Right forelimb (tissue), 1 donor: ENCODE data around the gene HELT.

ENCODE experiments used
- DNase-seq: peaks from one replicate; pipeline ENCODE4 v3.0.0-alpha.2; 2018

HELT gene

DNA sequence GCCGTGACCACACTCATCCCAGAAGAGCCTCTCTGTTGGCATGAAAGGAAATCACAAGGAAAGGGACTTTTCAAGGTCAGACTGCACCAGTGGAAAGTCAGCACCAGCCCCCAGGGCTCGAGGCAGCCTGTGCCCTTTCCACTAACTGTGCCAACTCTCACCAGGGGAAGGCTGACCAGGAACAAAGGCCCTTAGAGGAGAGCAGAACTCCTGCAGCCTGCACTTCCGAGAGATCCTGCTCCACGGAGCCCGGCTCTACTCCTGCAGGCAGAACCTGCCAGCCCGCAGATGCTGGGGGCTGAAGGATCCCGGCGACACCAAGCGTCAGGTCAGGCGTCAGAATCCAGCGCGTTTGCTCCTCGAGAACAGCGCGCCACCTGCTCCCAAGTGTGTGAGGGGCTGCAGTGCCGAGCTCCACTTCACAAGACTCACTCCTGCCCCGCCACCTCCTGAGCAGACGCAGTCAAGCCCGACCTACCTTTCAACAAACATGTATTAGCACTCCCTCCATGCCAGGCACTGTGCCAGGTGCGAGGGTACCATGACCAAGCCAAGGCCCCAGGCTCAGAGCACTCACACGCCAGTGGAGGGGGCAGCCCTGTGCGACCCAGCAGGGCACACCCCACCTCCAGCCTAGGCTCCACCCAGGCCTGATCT is 13.6 kb upstream of the HELT start:
- DNase-seq: no peak

GRCh38 chr4:185005219-185005819 is 13.0 kb upstream of the HELT start:
- peak; percentile 87 for DNase-seq

DNA sequence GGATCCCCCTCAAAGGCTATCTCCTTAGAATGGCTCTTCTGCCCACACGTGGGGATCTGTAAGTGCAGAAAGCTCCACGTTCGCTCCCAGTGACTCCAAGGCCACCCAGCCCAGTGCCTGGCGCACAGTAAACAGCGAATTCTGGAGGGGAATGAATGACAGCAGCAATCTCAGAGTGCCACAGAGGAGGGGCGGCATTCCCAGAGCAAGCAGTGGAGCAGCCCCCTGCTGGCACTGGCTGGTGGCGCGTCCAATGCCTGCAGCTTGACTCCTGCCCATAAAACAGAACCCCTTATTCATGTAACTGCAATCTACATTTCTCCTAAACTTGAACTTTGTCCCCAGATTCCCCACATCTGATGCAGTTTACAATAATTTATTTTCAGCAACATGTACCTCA is 6.9 kb upstream of the HELT start:
- no peak for DNase-seq

- DNase-seq: no peak
Measured at GRCh38 chr4:185013417-185014125, 4.7 kb upstream of the HELT start.

GRCh38 chr4:185015108-185015507 is 3.2 kb upstream of the HELT start:
- DNase-seq: no peak

GRCh38 chr4:185016101-185016940 is 2.0 kb upstream of the HELT start:
- DNase-seq: no peak

- DNase-seq: no peak
Measured at GRCh38 chr4:185016946-185017758, 1.1 kb upstream of the HELT start.

DNA sequence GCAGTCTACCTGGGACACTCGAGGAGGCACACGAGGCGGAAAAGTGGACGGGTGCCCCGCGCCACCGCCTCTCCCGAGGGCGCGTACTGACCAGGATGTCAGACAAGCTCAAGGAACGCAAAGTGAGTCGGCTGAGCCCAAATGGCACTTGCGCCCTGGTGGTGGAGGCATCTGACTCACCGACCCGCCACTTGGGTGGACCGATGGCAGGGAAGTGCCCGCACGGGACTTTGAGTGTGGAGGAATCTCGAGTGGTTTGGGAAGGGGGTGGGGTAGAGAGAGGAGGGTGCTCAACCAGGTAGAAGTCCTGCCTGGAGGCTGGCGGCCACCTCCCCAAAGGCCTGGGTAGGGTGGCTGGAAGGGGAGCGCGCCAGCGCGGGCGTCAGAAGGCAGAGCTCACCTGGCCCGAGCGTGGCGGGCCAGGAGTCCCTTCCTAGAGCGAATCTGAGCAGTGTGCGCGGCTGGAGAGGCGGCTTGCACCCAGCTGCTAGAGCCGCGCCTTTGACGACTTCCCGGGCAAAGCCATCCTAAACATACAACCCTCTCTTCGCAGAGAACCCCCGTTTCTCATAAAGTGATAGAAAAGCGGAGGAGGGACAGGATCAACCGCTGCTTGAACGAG is 655 bp downstream of the HELT start:
- DNase-seq: no peak

- DNase-seq: no peak
Measured at GRCh38 chr4:185019456-185020292, 1.4 kb downstream of the HELT start.

- DNase-seq: no peak
Measured at GRCh38 chr4:185020293-185020808, 2.1 kb downstream of the HELT start.

DNA sequence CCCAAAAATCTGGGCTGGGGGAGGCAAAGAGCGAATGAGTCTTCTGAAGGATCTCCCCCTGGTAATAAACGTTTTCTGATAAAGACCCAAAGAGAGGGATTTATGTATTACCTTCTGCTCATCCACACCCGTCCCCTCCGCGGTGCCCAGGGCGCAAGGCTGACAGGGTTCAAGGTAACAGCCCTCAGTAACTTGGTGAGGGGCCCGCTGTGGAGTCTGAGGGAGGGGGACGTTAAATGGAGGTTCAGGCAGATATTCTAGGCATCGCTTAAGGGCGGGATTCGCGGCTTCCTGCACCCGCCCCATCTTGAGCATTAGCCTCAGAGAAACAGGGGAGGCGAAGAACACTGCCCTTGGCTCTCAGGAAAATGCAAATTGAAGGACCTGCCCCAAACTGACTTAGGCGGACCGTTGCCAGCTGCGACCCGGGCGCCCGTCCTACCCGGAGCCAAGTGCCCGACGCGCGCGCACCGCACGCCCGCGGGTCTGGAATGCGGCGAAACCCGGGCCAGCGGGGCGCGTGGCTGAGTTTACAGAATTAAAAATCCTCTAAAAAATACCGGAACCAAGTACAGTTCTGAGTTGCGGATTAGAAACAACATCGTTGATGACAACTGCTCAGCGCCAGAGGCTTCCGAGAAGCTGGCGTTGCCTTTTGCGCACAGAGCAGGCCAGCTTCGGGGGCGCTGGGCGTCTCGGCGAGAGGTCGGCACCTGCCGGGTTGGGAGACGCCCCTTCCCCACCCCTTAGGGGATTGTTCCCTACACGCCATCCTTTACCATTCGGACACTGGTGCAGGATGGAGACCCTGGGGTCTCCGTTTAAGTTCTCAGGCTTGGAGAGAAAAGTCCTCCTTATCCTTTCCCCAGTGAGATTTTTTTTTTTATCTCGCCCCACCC is 2.8 kb downstream of the HELT start:
- DNase-seq: no peak

- DNase-seq: no peak
Measured at GRCh38 chr4:185023471-185023870, 5.2 kb downstream of the HELT start.

DNA sequence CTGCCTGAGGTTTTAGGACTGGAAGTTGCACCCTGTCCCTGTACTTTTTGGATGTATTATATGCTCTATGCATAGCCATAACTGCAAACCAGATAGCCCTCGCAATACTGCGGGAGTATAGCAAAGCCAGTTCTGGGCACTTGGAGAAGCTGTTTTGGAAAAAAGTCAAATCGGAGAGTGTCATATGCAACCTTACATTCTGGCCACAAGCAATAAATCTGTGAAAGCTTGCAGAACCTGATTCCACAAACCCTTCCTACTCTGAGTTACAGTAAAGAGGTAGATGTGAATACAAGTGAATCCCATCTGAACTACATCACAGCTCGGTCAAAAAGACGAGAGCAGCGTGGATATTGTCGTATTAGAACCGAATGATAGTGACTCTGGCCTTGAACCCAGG is 10.3 kb downstream of the HELT start:
- DNase-seq: no peak

DNA sequence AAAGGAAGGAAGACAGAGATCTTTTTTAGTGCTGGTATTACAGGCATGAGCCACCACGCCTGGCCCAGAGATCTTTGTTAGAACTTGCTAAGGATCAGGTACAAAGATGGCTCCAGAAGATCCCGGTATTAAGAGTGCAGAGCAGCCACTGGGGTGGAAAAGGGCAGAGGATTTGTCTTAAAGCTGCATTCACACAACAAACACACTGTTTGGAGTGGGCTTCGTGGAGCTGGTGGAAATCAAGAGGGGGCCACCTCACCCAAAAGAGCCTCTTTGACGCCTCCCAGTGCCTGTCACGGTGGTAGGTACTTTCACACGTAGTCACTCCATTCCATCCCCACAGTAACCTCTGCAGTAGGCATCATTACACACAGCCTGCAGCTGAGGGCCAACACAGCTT is 13.3 kb downstream of the HELT start:
- DNase-seq: no peak

DNA sequence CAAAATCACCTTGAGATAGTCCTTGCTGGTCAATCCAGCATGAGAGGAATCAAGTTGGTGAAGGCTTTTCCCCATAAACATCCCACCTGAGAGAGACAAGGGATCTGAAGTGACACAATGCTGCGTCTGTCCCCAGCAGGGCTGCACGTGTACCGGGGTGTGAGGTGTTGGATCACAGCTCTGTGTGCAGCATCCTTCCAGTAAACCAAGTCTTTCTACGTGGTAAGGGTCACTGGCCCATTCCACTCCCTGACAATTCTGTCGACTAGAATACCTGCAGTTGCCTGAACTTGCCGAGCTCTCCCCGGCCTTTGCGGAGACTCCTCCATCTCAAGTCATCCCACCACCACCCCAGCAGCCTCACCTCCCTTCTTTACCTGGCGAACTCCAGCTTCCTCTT is 14.8 kb downstream of the HELT start:
- DNase-seq: no peak

DNA sequence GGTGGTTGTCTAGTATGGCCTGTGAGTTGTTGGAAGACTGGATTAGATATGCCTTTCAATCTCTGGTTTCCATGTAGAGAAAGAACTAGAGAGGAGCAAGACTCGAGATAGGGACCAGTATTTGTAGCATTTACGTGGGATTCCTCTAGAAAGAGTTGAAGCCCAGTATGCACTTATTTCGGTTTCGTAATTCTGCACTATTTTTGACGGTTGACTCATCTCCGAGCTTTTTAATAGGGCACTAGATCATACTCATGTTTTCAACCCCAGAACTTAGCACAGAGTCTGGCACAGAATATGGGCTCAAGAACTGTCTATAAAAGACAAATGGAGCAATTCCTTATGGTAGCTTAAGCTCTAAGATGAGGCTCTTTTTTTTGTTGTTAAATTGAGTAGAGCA is 15.7 kb downstream of the HELT start:
- DNase-seq: no peak

DNA sequence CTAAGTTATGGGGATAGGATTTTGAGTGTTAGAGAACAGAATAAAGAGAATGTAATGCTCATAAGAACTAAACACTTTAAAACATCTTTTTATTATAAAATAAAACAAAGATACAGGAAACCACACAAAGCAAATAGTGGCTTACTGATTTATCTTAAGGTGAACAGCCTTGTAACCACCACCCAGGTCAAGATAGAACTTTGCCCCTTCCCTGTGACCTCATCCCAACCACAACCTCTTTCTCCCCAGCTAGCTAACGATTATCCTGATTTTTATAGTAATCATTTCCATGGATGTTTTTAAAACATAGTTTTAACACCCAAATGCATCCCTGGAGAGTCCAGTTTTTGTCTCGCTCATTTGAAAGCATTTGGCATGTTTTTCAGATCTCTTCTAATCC is 17.0 kb downstream of the HELT start:
- no peak for DNase-seq

- DNase-seq: no peak
Measured at GRCh38 chr4:185036019-185036418, 17.7 kb downstream of the HELT start.

- no peak for DNase-seq
Measured at GRCh38 chr4:185036842-185037241, 18.6 kb downstream of the HELT start.
